GM19372 (cell line): ENCODE data around the gene CHKA.
A peak's percentile ranks its signal among the peaks of the same experiment; 100 is the strongest.

Experiments
- ATAC-seq: cut with Tn5 transposase; IDR thresholded peaks from one replicate; pipeline ENCODE4 v1.9.1; 2021; ENCODE audit warnings: mild to moderate bottlenecking, low read depth, moderate library complexity; ENCODE audit not compliant: unreplicated experiment

The CHKA gene

GRCh38 chr11:68037411-68038225 lies 83.6 kb downstream of the CHKA start:
- ATAC-seq: no peak

- ATAC-seq: no peak
Measured at GRCh38 chr11:68036717-68037239, 84.4 kb downstream of the CHKA start.

- ATAC-seq: no peak
Measured at GRCh38 chr11:68036141-68036716, 85.0 kb downstream of the CHKA start.

GRCh38 chr11:68035266-68035876 lies 85.8 kb downstream of the CHKA start:
- no peak for ATAC-seq

- no peak for ATAC-seq
Measured at GRCh38 chr11:68033708-68034045, 87.5 kb downstream of the CHKA start.

GRCh38 chr11:68032997-68033707 lies 88.0 kb downstream of the CHKA start:
- no peak for ATAC-seq

- ATAC-seq: no peak
Measured at GRCh38 chr11:68032003-68032402, 89.2 kb downstream of the CHKA start.

- no peak for ATAC-seq
Measured at GRCh38 chr11:68031144-68031464, 90.1 kb downstream of the CHKA start.

- peak; percentile 97 for ATAC-seq
Measured at GRCh38 chr11:68030318-68031143, 90.7 kb downstream of the CHKA start, which contains the start of gene NDUFS8. Gene NDUFS8, plus strand, starts transcription at chr11:68030681. Its CDS starts 1,471 bp downstream, at chr11:68032152.

- ATAC-seq: no peak
Measured at GRCh38 chr11:68028802-68029545, 92.2 kb downstream of the CHKA start.

- no peak for ATAC-seq
Measured at GRCh38 chr11:68027667-68028066, 93.5 kb downstream of the CHKA start.

GRCh38 chr11:68026391-68027105 lies 94.6 kb downstream of the CHKA start:
- ATAC-seq: no peak

GRCh38 chr11:68025047-68025446 lies 96.1 kb downstream of the CHKA start:
- no peak for ATAC-seq

GRCh38 chr11:68024508-68024907 lies 96.7 kb downstream of the CHKA start:
- no peak for ATAC-seq

- no peak for ATAC-seq
Measured at GRCh38 chr11:68022531-68022930, 98.7 kb downstream of the CHKA start.

GRCh38 chr11:68021167-68021787 lies 99.9 kb downstream of the CHKA start:
- no peak for ATAC-seq

- no peak for ATAC-seq
Measured at GRCh38 chr11:68020575-68020974, 100.6 kb downstream of the CHKA start.

GRCh38 chr11:68019486-68019885 lies 101.7 kb downstream of the CHKA start:
- ATAC-seq: no peak
